Stomach (tissue), 9 donors: ENCODE data around the gene ALDH1A2. TPM values are rescaled to one million over a fixed set of nuclear protein-coding genes. Genes with fewer than 3 reads are reported as not detected.

Experiments
- DNase-seq, 2 donors: peaks; one replicate each; pipeline versions ENCODE4 v3.0.0 to v3.0.0-alpha.2; 2013 to 2019
- H3K27ac ChIP-seq, 5 donors: fragments of 200-600 bp in 4 of 5; sonication (generic) in 4 of 5; one replicate each; pipeline ENCODE4 v1.5.1; 2013 to 2019; ENCODE audit warnings: mild to moderate bottlenecking in 1 of 5, moderate library complexity in 1 of 5
- H3K27me3 ChIP-seq, 3 donors: fragments of 200-600 bp; sonication (generic); one replicate each; pipeline ENCODE4 v1.5.1; 2017 to 2019; ENCODE audit warnings: mixed run types in 1 of 3
- H3K36me3 ChIP-seq, 4 donors: fragments of 200-600 bp; sonication (generic); 1 replicate in 3 of 4; 2 replicates in 1 of 4; pipeline ENCODE4 v1.5.1; 2016 to 2019
- H3K4me1 ChIP-seq, 4 donors: fragments of 200-600 bp; sonication (generic); one replicate each; pipeline ENCODE4 v1.5.1; 2016 to 2019
- H3K4me3 ChIP-seq, 4 donors: fragments of 200-600 bp; sonication (generic) in 3 of 4; one replicate each; pipeline ENCODE4 v1.5.1; 2016 to 2019; ENCODE audit warnings: mild to moderate bottlenecking in 1 of 4
- H3K9me3 ChIP-seq, 4 donors: fragments of 200-600 bp; sonication (generic); one replicate each; pipeline ENCODE4 v1.5.1; 2016 to 2019
- EP300 ChIP-seq: sonication (generic); formaldehyde crosslinking; IDR thresholded peaks from one replicate; pipeline ENCODE4 v1.6.1; 2017; ENCODE audit warnings: antibody characterized with exemption
- POLR2A ChIP-seq, 4 donors: fragments of 450-650 bp; IDR thresholded peaks; one replicate each; pipeline ENCODE4 v1.6.1; 2016; ENCODE audit warnings: antibody characterized with exemption in 4 of 4, control low read depth in 2 of 4, mild to moderate bottlenecking in 1 of 4, moderate library complexity in 1 of 4
- POLR2AphosphoS5 ChIP-seq, 3 donors: sonication (generic); formaldehyde crosslinking; IDR thresholded peaks; one replicate each; pipeline ENCODE4 v1.6.1; 2016; ENCODE audit warnings: antibody characterized with exemption in 3 of 3
- WGBS, 5 donors: extraction: QIAGEN DNeasy Blood & Tissue Kit in 3 of 5; methylation state at CpG; one replicate each; pipeline versions ENCODE4 v1.1.5 to v1.1.7; 2013 to 2018; 5-methylcytosine and 5-hydroxymethylcytosine counted together
- intact Hi-C: fragments of 100-400 bp; cut with DNase I; formaldehyde crosslinking; loops from one replicate; pipeline ENCODE4 v1.15.1; 2023; ENCODE audit warnings: low total_unique reads
- polyA plus RNA-seq, 3 donors: library from polyadenylated mRNA; stranded (reverse); fragments of 200-250 nt; gene quantifications; one replicate each; pipeline ENCODE4 v1.2.3, GENCODE V29; 2013
- total RNA-seq, 5 donors: library from RNA; depleted of rRNA; stranded (reverse); fragments of >200 nt; gene quantifications; one replicate each; pipeline versions ENCODE4 v1.1.0 to v1.2.3, GENCODE V29; 2014 to 2016
- TF ChIP-seq, protein P1 (sequence below), 7 experiments: fragments of 450-650 bp in 4 of 7; fragments of 200-600 bp in 3 of 7; sonication (generic) in 3 of 7; IDR thresholded peaks; one replicate each; pipeline ENCODE4 v1.5.1; 2016 to 2019; ENCODE audit warnings: antibody characterized with exemption in 7 of 7, control low read depth in 2 of 7, mild to moderate bottlenecking in 1 of 7
- donor health status: healthy with polysubstance abuse.
- donor health status: Bipolar disorder and iron deficiency.
- donor health status: healthy.

The ALDH1A2 gene
- total and polyA plus RNA-seq, 8 donors: 0.15 to 4.4 (median 1.1) TPM; not detected in 2

DNA sequence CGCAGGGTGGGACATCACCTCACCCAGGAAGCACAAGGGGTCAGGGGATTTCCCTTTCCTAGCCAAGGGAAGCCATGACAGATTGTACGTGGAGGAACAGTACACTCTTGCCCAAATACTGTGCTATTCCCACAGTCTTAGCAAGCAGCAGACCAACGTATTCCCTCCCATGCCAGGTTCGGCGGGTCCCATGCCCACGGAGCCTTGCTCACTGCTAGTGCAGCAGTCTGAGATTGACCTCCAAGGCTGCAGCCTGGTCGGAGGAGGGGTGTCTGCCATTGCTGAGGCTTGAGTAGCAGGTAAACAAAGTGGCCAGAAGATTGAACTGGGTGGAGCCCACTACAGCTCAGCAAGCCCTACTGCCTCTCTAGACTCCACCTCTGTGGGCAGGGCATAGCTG is 39.0 kb downstream of the ALDH1A2 start:
- intact Hi-C loops: no loop called here
- WGBS, 5 donors: 83 to 98% (median 91%) methylated on average over 5 to 7 of the region's 7 CpGs
- H3K4me1 ChIP-seq: no peaks in the 10 kb centered on the region
- H3K9me3 ChIP-seq: peaks cover 12 to 55% (median 46%) of the 10 kb centered on the region in 4 donors
- no peak for DNase-seq
- no peak overlapping the region for H3K27ac ChIP-seq
- H3K27me3 ChIP-seq: no peaks in the 10 kb centered on the region
- H3K36me3 ChIP-seq: no peaks in the 10 kb centered on the region
- no peak overlapping the region for H3K4me3 ChIP-seq
- TF ChIP-seq POLR2AphosphoS5 (IDR thresholded peaks at IDR 0.05) (no peak), EP300 (no peak), POLR2A (IDR thresholded peaks at IDR 0.05) (no peak)
- TF ChIP-seq, protein P1, sequence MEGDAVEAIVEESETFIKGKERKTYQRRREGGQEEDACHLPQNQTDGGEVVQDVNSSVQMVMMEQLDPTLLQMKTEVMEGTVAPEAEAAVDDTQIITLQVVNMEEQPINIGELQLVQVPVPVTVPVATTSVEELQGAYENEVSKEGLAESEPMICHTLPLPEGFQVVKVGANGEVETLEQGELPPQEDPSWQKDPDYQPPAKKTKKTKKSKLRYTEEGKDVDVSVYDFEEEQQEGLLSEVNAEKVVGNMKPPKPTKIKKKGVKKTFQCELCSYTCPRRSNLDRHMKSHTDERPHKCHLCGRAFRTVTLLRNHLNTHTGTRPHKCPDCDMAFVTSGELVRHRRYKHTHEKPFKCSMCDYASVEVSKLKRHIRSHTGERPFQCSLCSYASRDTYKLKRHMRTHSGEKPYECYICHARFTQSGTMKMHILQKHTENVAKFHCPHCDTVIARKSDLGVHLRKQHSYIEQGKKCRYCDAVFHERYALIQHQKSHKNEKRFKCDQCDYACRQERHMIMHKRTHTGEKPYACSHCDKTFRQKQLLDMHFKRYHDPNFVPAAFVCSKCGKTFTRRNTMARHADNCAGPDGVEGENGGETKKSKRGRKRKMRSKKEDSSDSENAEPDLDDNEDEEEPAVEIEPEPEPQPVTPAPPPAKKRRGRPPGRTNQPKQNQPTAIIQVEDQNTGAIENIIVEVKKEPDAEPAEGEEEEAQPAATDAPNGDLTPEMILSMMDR (IDR thresholded peaks at IDR 0.05): no peak

DNA sequence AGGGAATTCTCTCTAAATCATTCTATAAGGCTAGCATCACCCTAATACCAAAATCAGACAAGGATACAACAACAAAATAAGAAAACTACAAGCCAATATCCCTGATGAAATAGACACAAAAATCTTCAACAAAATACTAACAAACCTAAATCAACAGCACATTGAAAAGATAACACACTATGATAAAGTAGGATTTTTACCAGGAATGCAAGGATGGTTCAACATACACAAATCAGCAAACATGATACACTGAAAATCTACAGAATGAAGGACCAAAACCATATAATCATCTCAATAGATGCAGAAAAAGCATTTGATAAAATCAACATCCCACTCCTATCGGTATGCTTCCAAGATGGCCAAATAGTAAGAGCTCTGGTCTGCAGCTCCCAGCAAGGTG is 39.5 kb downstream of the ALDH1A2 start:
- Histone ChIP-seq H3K27ac (no peak overlapping the region), H3K4me3 (no peak overlapping the region), H3K27me3 (no peaks in the 10 kb centered on the region), H3K9me3 (peaks cover 12 to 55% (median 46%) of the 10 kb centered on the region in 4 donors), H3K4me1 (no peaks in the 10 kb centered on the region), H3K36me3 (no peaks in the 10 kb centered on the region)
- intact Hi-C loops: no loop called here
- DNase-seq: no peak
- 83 to 100% (median 98%) methylated on average over 1 of the region's 1 CpG for WGBS, 5 donors
- no peak for TF ChIP-seq POLR2AphosphoS5 (IDR thresholded peaks at IDR 0.05)
- TF ChIP-seq, protein P1 (IDR thresholded peaks at IDR 0.05): no peak

DNA sequence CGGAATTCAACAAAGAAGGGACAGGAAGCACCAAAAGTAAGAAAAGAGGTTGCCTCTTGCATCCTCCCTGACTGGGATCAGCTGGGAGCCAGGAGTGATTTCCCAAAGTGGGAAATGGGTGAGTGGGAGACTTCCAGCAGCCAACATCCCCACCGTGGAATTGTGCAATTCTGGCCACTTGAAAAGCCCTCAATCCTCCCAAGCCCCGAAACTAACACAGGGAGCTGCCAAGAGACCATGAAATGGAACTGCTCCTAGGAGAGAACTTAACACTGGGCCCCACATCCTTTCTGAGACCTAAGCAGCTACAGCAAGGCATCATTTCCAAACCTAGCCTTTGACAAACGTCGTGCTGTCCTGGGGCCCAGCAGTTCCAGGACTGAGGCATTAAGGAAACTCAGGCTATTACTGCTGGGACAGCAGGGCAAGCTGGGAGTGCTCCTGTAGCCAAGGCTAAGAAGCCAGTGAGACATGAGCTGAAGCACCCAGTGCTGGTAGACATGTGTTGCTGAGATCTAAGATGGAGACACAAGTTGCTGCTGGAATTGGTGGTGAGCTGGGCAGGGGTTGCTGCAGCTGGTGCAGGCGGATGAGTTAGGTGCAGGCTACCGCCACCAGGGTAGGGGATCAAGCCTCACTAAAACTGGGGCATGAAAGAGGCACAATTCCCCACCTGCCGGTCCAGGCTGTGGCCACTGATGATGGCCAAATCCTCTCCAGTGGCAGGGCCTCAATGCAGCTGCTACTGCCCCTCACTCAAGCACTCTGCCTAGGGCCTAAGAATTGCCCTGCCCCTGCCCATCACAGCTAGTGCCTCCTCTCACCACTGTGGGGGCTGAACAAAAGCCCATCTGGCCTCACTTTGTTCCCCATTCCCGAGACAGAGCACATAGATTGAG is 43.9 kb downstream of the ALDH1A2 start:
- H3K36me3 ChIP-seq: no peaks in the 10 kb centered on the region
- H3K4me1 ChIP-seq: no peaks in the 10 kb centered on the region
- H3K27me3 ChIP-seq: no peaks in the 10 kb centered on the region
- TF ChIP-seq EP300 (no peak), POLR2A (IDR thresholded peaks at IDR 0.05) (no peak)
- H3K4me3 ChIP-seq: no peak overlapping the region
- peaks cover 8 to 31% (median 26%) of the 10 kb centered on the region in 4 donors for H3K9me3 ChIP-seq
- H3K27ac ChIP-seq: no peak overlapping the region
- no peak for DNase-seq
- intact Hi-C loops: no loop called here
- WGBS, 5 donors: 75 to 84% (median 78%) methylated on average over 8 to 9 of the region's 9 CpGs

DNA sequence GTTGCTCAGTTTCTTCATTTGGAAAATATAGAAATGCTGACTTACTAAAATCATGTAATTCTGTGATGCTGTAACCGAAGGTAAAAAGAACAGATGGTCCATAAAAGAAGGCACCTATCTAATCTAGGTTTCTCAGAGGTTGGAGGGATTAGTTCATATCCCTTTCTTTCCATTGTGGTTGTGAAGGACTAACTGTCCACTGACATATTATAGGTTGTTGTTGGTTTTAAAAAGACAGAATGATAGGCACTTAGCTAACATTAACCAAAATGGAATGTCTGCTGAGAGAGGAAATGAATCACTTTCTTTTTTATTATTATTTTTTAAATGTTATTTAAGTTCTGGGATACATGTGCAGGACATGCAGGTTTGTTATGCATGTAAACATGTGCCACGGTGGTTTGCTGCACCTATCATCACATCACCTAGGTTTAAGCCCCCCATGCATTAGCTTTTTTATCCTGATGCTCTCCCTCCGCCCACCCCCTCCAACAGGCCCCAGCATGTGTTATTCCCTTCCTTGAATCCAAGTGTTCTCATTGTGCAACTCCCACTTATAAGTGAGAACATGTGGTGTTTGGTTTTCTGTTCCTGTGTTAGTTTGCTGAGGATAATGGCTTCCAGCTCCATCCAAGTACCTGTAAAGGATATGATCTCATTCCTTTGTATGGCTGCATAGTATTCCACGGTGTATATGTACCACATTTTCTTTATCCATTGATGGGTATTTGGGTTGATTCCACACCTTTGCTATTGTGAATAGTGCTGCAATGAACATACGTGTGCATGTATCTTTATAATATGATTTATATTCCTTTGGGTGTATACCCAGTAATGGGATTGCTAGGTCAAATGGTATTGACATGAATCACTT is 45.8 kb downstream of the ALDH1A2 start:
- H3K27me3 ChIP-seq: no peaks in the 10 kb centered on the region
- no peaks in the 10 kb centered on the region for H3K4me1 ChIP-seq
- no peaks in the 10 kb centered on the region for H3K36me3 ChIP-seq
- no peak for DNase-seq
- intact Hi-C loops: no loop called here
- WGBS, 5 donors: 65 to 77% (median 73%) methylated on average over 5 of the region's 5 CpGs
- peaks cover 0 to 16% (median 10%) of the 10 kb centered on the region in 4 donors for H3K9me3 ChIP-seq
- no peak overlapping the region for H3K4me3 ChIP-seq
- TF ChIP-seq POLR2A (IDR thresholded peaks at IDR 0.05) (no peak), EP300 (no peak), POLR2AphosphoS5 (IDR thresholded peaks at IDR 0.05) (no peak)
- TF ChIP-seq, protein P1 (IDR thresholded peaks at IDR 0.05): no peak
- no peak overlapping the region for H3K27ac ChIP-seq
